MV-4-11 (cell line): ENCODE data around the gene SLC29A3.

Source experiments
- DNase-seq: peaks from one replicate; lab custom pipeline; 2025; lab: John Stamatoyannopoulos, UW

The SLC29A3 gene

GRCh38 chr10:71369602-71370001 lies 50.5 kb downstream of the SLC29A3 start:
- no peak for DNase-seq

GRCh38 chr10:71370031-71370430 lies 51.0 kb downstream of the SLC29A3 start:
- DNase-seq: no peak

- peak; percentile 86 for DNase-seq
Observed at GRCh38 chr10:71371750-71372166, 52.7 kb downstream of the SLC29A3 start.

GRCh38 chr10:71372882-71373495 lies 53.9 kb downstream of the SLC29A3 start:
- peak; percentile 83 for DNase-seq

GRCh38 chr10:71374481-71375233 lies 55.6 kb downstream of the SLC29A3 start:
- DNase-seq: no peak

GRCh38 chr10:71375952-71376351 lies 56.9 kb downstream of the SLC29A3 start:
- DNase-seq: peak; percentile 20

- DNase-seq: peak; percentile 90
Observed at GRCh38 chr10:71378336-71379117, 59.5 kb downstream of the SLC29A3 start.

- no peak for DNase-seq
Observed at GRCh38 chr10:71379118-71379766, 60.2 kb downstream of the SLC29A3 start.

GRCh38 chr10:71380841-71381240 lies 61.8 kb downstream of the SLC29A3 start:
- no peak for DNase-seq

- no peak for DNase-seq
Observed at GRCh38 chr10:71381611-71382010, 62.6 kb downstream of the SLC29A3 start.

GRCh38 chr10:71382028-71382427 lies 63.0 kb downstream of the SLC29A3 start:
- no peak for DNase-seq

GRCh38 chr10:71382757-71383156 lies 63.7 kb downstream of the SLC29A3 start:
- peak; percentile 87 for DNase-seq

- DNase-seq: peak; percentile 52
Observed at GRCh38 chr10:71383972-71384687, 65.1 kb downstream of the SLC29A3 start.

GRCh38 chr10:71388171-71388570 lies 69.1 kb downstream of the SLC29A3 start:
- no peak for DNase-seq

GRCh38 chr10:71388583-71389310 lies 69.7 kb downstream of the SLC29A3 start:
- DNase-seq: no peak

- DNase-seq: no peak
Observed at GRCh38 chr10:71389768-71390460, 70.9 kb downstream of the SLC29A3 start.

- no peak for DNase-seq
Observed at GRCh38 chr10:71390461-71390835, 71.4 kb downstream of the SLC29A3 start.

- no peak for DNase-seq
Observed at GRCh38 chr10:71390921-71391690, 72.0 kb downstream of the SLC29A3 start.

- no peak for DNase-seq
Observed at GRCh38 chr10:71391701-71392100, 72.6 kb downstream of the SLC29A3 start.

GRCh38 chr10:71392292-71392691 lies 73.2 kb downstream of the SLC29A3 start:
- no peak for DNase-seq
